Kasumi-1 (cell line): ENCODE data around the gene PKIG.

ENCODE experiments used
- DNase-seq, 2 experiments: peaks; one replicate each; lab custom pipeline; 2025; lab: John Stamatoyannopoulos, UW

The PKIG gene

GRCh38 chr20:44596876-44597275 lies 14.5 kb downstream of the PKIG start:
- no peak for DNase-seq

- DNase-seq = no peak
Measured at GRCh38 chr20:44597516-44597915, 15.1 kb downstream of the PKIG start.

GRCh38 chr20:44597930-44598329 lies 15.6 kb downstream of the PKIG start:
- DNase-seq = no peak

DNA sequence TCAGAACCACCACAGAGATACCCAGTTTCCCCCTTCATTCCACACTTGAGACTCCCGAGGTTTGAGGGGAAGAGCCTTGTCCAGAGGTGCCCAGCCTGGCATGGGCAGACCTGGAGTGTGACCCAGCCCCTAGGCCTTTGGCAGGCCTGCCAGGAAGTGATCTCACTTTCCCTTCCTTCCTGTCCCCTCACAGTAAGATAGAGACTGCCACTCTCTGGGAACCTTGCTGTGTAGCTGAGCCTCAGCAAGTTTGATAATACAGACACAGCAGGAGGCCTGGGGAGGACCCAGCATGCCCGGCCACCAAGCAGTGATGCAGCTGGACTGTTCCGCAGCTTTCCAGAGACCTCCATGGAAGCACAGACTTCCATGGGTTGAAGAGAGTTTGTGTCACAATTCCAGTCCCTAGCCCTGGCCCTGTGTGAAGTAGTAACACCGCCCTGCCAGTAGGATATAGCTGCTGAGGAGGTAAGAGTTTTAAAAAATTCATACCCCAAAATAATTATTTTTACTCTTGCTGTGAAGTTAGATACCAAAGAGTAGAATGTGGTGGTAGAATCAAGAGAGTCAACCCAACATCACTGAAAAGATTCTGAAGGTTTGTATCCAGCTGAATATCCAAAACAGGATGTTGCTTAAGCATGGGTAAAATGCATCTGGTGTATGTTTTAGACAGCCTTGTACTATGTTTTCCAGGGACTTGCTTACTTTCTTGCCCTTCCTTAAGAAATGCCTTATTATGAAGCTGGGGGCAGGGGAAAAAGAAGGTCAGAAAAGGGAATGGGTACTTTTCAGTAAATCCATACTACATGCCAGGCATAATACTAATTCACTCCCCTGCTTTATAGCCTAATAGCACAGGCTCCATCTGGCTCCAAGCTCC lies 16.3 kb downstream of the PKIG start:
- DNase-seq = peak; percentile 9 to 17

- DNase-seq = no peak
Measured at GRCh38 chr20:44599715-44600114, 17.3 kb downstream of the PKIG start.

GRCh38 chr20:44600301-44600700 lies 17.9 kb downstream of the PKIG start:
- DNase-seq = no peak

GRCh38 chr20:44600758-44601201 lies 18.4 kb downstream of the PKIG start:
- DNase-seq = no peak

GRCh38 chr20:44601236-44601671 lies 18.9 kb downstream of the PKIG start:
- no peak for DNase-seq

GRCh38 chr20:44601801-44602204 lies 19.4 kb downstream of the PKIG start:
- DNase-seq = no peak

DNA sequence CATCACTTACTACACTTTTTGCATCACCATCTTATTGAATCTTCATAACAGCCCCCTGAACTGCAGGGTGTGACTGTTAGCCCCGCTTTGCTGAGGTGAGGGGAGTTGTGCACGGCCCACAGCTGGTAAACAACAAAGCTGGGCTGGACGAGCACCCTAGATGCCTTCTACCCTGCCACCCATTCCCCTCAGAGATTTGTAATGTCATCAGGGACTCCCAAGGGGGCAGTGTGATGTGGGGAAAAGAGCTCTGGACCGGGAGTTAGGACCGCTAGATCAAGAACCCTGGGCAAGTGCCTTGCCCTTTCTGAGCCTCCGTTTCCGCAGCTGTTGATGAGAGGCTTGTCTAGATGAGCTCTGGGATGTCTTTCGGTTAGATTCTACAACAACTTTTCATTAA lies 20.9 kb downstream of the PKIG start:
- DNase-seq = peak in 1 of 2 experiments; percentile 6

DNA sequence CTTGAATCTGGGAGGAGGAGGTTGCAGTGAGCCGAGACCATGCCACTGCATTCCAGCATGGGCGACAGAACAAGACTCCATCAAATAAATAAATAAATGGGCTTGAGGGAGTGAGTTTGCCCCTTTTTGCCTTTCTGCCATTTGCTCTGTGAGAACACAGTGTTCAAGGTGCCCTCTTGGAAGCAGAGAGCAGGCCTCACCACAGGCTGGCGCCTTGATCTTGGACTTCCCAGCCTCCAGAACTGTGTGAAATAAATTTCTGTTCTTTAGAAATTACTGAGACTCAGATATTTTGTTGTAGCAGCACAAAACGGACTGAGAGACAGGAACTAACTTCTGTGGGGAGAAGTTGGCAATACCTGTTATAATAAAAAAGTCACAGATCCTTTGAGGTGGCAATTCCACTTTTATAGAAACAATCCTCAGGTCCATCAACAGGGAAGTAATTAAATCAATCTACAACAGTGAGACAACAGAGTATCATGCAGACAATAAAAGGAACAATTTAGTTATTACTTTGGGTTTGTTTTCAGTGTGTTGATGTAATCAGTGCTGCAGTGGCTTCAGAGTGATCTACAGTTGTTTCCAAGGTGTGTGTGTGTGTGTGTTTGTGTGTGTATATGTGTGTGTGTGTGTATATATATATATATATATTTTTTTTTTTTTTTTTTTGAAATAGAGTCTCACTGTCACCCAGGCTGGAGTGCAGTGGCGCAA lies 24.5 kb downstream of the PKIG start:
- DNase-seq = no peak

DNA sequence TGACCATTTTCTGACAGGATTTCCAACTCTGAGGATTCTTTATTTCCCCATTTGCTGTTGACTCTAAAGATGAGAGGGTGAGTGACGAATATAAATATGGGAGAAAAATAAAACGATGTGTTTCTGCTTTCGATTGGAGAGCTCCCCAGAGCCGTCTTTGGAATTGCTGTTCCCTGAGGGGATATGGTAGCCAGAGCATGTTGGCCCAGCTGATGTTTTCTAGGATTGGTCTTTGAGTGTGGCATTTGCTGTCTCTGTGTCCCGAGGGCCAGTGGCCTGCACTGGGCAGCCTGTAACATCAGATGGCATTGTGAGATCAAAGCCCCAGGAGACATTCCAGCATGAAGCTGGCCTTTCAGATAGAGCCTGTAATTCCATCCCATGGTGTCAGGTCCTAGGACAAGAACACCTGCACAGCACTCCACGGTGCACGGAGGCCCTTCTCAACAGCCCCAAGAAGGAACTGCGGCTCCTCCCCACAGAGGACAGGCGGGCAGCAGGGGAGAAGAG lies 26.7 kb downstream of the PKIG start:
- no peak for DNase-seq

- peak; percentile 75 to 81 for DNase-seq
Measured at GRCh38 chr20:44609516-44610312, 27.3 kb downstream of the PKIG start.

DNA sequence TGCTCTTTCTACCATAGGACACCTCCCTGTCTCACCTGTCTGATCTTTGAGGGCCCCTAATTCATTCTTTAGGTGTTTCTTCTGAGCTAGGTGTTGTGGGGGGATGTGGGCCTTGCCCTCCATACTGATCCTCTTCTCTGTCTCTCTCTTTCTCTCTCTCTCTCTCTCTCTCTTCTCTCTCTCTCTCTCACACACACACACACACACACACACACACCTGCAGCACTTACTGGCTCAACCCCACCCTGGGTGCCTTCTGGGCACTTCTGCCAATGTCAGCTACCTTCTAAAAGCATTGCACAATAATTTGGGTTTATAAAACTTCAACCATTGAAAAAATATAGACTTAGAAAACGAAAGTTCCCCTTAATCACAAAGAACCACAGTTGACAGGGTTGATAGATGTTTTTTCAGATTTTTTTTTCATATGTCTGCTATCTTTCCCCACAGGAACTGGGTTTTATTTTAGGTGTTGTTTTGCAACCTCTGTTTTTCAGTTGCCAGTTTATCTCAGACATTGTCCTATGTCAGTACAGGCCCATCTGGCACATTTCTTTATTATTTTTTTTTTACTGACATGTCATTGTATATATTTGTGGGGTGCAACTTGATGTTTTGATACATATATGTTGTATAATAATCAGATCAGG lies 28.1 kb downstream of the PKIG start:
- DNase-seq = no peak

DNA sequence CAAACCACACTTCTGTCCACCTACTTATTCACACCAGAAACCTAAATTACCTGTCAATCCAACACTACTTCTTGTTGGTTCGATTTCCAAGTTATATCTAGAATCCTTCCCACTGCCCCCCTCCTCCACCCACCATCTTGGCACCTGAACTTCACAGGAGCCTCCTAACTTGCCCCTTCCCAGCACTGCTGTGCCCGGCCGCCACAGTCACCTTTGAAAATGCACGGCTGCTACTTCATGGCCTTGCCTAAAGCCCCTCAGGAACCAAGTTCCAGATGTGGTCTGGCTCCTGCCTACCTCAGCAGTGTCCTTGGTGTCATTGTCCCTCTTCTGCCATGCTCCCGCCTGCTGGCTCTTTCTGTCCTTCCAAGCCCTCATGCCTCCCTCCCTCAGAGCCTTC lies 31.2 kb downstream of the PKIG start:
- DNase-seq = no peak

- no peak for DNase-seq
Measured at GRCh38 chr20:44614525-44614924, 32.1 kb downstream of the PKIG start.

DNA sequence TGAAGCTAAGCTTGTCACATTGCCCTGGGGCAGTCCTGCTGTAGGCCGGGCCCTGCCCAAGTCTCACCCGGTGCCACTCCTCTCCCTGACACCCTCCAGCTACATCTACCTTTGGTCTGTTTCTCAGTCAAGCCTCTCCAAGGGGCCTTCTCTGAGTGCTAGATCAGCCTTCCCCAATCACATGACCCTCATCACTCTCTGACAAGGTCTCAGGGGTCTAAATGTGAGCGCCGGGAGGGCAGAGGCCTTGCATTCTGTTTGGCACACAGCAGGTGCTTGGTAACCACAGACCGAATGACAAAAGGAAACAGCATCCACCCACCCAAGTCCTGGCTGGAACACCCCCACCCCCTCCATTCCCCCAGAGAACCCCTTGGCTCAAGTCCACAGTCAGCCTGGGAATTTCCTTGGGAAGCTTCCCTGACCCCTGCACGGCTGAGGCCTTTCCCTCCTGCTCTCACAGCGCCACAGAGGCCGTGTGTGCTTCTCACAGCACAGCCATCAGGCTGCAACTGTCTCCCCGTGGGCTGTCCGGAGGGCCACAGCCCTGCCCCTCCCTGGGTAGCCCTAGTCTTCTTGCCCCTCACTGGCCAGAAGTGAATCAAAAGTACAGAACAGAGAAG lies 32.9 kb downstream of the PKIG start:
- DNase-seq = no peak

DNA sequence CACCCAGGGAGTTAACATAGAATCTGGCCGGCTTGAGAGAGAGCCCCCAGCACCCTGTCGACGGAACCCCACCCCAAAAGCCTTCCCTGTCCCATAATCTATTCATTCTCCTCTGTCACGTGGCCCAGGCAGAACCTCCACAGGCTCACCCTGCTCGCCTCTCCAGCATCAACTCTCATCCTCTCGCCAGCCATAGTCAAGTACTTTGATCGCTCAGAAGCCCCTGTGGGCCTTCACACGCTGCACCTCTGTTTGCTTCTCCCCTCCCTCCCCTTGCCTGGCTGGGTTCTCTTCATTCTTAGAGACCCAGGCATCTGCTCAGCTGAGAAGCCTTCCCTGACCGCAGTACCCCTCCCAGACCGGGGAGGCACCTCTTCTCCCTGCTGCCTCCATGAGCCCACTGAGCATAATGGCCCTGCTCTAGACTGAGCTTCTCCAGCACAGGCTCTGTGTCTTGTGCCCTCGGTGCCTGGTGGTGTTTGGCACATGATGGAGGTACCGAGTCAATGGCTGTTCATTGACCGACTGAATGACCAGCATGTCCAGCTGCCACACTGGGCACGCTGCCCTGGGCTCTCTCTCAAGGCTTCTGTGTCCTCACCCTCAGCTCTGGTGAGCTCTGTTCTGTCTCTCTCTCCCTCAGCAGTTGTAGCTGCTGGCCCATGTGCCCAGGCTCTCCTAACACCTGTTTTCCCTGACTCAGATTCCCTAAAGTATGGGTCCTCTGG lies 33.7 kb downstream of the PKIG start:
- no peak for DNase-seq

DNA sequence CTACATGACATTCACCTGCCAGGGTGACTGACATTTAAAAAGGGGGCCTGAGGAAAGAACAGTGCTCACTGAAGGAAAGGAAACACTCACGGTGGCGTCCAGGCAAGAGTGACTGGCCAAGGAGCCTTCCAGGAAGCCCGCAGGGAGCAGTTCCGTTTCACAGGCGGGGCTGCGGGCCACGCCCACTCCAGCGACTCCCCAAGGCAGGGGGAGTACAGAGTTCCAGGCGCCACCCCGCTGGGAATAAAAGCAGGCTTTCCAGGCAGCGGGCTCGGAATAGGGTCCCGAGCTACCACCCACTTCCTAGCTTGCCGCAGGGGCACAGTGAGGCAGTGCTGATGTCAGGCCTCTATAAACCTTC lies 34.2 kb downstream of the PKIG start:
- no peak for DNase-seq

DNA sequence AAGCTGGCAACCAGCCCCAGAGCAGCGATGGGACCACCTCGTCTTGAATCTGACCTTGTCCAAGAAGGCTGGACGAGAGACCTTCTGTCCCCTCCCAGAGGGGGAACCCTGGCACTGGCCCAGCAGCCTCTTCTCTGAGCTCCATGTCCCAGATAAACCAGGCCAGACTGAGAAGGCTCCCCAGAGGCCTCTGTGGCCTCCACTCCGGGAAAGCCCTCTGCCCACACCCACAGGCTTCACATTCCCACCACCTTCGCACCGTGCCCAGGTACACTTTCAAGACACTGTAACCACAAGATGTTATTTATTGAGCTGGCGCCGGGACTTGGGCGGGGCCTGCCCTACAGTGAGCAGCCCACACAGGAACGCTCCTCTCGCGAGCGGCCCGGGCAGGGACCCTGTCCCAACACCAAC lies 35.9 kb downstream of the PKIG start:
- DNase-seq = no peak

GRCh38 chr20:44619294-44619693 lies 36.9 kb downstream of the PKIG start:
- no peak for DNase-seq
